ENCODE data around the gene LAX1.

The LAX1 gene

GRCh38 chr1:203765029-203765837 is at the start of gene LAX1:
LAX1 (plus strand) TSS chr1:203765183; CDS start chr1:203765566, 383 bp downstream.
- Mint-ChIP-seq H3K27me3 (no peaks in the 10 kb centered on the region), H3K36me3 (ENCODE audit: insufficient read depth) (peaks cover 19% of the 10 kb centered on the region), H3K9me3 (no peaks in the 10 kb centered on the region), H3K4me1 (peaks cover 63% of the 10 kb centered on the region), H3K4me3 (peak within 1 kb of the TSS; percentile 93), H3K27ac (ENCODE audit: low read depth) (peak within 1 kb of the TSS; percentile 90)
- peak; percentile 37 to 80 for DNase-seq (ENCODE audit: low spot score in 2 of 2)
- peak; percentile 91 for ATAC-seq (replicated peaks; ENCODE audit: extremely low read depth, poor library complexity, severe bottlenecking)

- no peak overlapping the region for H3K27ac Mint-ChIP-seq (ENCODE audit: low read depth)
- no peak overlapping the region for H3K4me3 Mint-ChIP-seq
- DNase-seq (ENCODE audit: low spot score in 2 of 2) (no peak), ATAC-seq (replicated peaks; ENCODE audit: extremely low read depth, poor library complexity, severe bottlenecking) (no peak)
- H3K27me3 Mint-ChIP-seq, result no peaks in the 10 kb centered on the region
- H3K36me3 Mint-ChIP-seq (ENCODE audit: insufficient read depth), result peaks cover 68% of the 10 kb centered on the region
- H3K4me1 Mint-ChIP-seq, result no peaks in the 10 kb centered on the region
- no peaks in the 10 kb centered on the region for H3K9me3 Mint-ChIP-seq
These were observed 47.9 kb upstream of the LAX1 start for GRCh38 chr1:203717120-203717519.

DNA sequence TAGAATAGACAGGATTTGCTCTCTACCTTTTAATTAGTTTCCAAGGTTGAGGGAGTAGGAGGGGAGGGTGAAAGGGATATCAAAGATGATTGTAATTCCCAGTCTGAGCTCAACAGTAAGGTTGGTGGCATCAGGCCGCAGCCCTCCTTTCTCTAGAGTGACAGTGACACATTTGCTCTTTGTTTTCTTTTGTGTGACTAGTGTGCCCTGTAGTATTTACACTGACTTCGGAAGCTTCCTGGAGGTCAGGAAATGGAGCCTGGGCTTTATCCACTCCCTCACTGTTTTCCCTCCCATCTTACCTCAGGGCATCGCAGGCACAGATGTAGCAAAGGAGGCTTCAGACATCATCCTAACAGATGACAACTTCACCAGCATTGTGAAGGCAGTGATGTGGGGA is 44.7 kb upstream of the LAX1 start:
- no peaks in the 10 kb centered on the region for H3K27me3 Mint-ChIP-seq
- H3K36me3 Mint-ChIP-seq (ENCODE audit: insufficient read depth), result peaks cover 69% of the 10 kb centered on the region

DNA sequence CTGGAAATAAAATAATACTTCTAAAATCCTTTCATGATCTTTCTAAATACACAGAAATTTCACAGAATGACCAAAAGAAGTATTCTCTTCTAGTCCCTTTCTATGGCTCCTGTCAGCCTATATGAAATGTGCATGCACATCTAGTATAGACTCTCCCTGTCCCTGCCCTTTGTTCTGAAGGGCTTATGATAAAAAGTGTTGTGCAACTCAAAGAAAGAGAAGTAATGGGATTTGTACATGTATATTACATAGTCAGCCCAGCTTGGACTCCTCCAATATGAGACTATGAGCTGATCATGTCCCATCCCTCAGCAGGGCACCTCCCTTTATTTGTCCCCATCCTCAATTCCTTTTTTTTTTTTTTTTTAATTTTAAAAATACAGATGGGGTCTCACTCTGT is 42.1 kb upstream of the LAX1 start:
- H3K4me1 Mint-ChIP-seq, result no peaks in the 10 kb centered on the region
- ATAC-seq (replicated peaks; ENCODE audit: extremely low read depth, poor library complexity, severe bottlenecking) (no peak), DNase-seq (ENCODE audit: low spot score in 2 of 2) (no peak)
- H3K27ac Mint-ChIP-seq (ENCODE audit: low read depth), result peak overlapping the region; percentile 88
- H3K9me3 Mint-ChIP-seq, result no peaks in the 10 kb centered on the region
- H3K4me3 Mint-ChIP-seq, result no peak overlapping the region
- H3K27me3 Mint-ChIP-seq, result no peaks in the 10 kb centered on the region
- H3K36me3 Mint-ChIP-seq (ENCODE audit: insufficient read depth), result peaks cover 80% of the 10 kb centered on the region

More for the DNA sequence above, 44.7 kb upstream of the LAX1 start:
- Mint-ChIP-seq H3K4me1 (no peaks in the 10 kb centered on the region), H3K9me3 (no peaks in the 10 kb centered on the region), H3K27ac (ENCODE audit: low read depth) (no peak overlapping the region), H3K4me3 (no peak overlapping the region)
- DNase-seq (ENCODE audit: low spot score in 2 of 2) (no peak), ATAC-seq (replicated peaks; ENCODE audit: extremely low read depth, poor library complexity, severe bottlenecking) (no peak)

DNA sequence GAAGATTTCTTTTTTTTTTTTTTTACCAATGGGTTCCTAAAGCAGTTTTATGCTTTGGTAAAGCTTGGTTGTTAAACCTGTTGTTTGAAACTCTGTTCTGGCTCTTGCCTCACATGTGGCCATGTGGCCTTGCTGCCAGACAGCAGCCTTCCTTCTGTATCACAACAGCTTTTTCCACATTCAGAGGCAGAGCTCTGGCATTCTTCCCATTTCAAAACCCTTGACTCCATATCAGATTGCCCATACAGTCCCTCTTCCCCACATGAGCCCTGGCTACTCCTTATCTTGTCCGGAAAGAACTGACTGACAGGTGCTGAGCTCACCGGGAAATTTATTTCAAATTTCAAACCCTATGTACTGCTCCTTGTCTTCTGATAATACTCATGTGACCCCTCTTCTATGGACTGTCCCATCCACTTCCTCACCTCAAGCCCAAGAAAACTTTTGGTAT is 38.5 kb upstream of the LAX1 start:
- H3K36me3 Mint-ChIP-seq (ENCODE audit: insufficient read depth), result peaks cover 85% of the 10 kb centered on the region
- no peaks in the 10 kb centered on the region for H3K9me3 Mint-ChIP-seq
- H3K27ac Mint-ChIP-seq (ENCODE audit: low read depth), result no peak overlapping the region
- H3K4me1 Mint-ChIP-seq, result peaks cover 6% of the 10 kb centered on the region
- no peaks in the 10 kb centered on the region for H3K27me3 Mint-ChIP-seq
- DNase-seq (ENCODE audit: low spot score in 2 of 2) (no peak), ATAC-seq (replicated peaks; ENCODE audit: extremely low read depth, poor library complexity, severe bottlenecking) (no peak)
- H3K4me3 Mint-ChIP-seq, result no peak overlapping the region

DNA sequence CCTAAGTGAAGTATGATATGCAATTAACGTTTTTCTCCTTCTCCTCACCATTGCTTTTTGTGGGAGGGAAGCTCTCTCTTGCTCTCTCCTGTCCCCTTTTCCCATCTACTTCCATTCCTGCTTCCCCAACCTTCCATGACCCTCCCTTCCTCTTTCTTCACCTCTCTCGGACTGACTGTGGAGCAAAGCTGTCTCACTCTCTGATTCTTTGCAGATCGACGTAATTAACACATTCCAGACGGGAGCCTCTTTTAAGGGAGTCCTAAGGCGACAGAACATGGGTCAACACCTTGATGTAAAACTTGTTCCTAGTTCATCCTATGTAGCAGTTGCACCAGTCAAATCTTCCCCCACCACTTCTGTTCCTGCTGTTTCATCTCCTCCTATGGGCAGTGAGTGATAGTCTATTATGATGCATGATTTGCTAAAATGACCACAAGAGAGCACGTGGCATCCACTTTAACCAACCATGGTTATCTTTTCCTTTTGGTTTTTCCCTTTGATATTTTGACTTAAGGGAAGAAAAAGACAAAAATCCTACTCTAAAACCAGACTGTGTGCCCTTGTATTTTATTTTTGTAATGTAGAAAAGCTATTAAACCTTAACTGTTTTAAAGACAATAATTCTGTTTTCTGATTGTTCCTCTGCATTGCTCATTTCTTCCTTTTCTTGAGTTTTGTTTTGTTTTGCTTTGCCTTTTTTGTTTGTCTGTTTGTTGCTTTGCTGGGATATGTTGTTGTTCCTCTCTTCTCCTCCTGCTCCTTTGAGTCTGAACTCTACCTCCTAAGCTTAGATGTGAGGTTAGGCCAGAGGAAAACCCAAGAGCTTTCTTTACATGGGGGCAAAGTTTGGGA is 31.7 kb upstream of the LAX1 start:
- peaks cover 11% of the 10 kb centered on the region for H3K4me1 Mint-ChIP-seq
- H3K27me3 Mint-ChIP-seq, result no peaks in the 10 kb centered on the region
- H3K9me3 Mint-ChIP-seq, result no peaks in the 10 kb centered on the region
- peak overlapping the region; percentile 78 for H3K27ac Mint-ChIP-seq (ENCODE audit: low read depth)
- DNase-seq (ENCODE audit: low spot score in 2 of 2), result no peak
- no peak overlapping the region for H3K4me3 Mint-ChIP-seq
- H3K36me3 Mint-ChIP-seq (ENCODE audit: insufficient read depth), result peaks cover 75% of the 10 kb centered on the region
- no peak for ATAC-seq (replicated peaks; ENCODE audit: extremely low read depth, poor library complexity, severe bottlenecking)

DNA sequence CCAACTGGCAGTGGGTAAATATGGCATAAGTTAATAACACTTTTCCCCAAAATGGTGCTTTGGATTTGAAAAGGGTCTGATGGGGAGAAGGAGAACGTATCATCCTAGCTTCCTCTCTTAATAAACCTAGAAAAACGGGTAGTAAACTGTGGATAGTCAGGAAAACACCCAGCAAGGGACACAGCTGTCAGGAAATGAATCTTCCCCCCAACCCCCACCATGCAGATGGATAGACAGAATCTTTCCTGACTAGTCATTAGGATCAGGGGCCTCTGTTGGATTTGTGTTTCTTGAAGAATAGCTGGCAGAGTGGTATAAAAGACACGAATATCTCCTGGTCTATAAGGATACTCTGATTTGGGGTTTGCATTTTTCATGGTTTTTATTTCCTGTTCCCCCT is 22.5 kb upstream of the LAX1 start:
- H3K4me3 Mint-ChIP-seq, result no peak overlapping the region
- no peak for ATAC-seq (replicated peaks; ENCODE audit: extremely low read depth, poor library complexity, severe bottlenecking)
- no peak overlapping the region for H3K27ac Mint-ChIP-seq (ENCODE audit: low read depth)
- H3K36me3 Mint-ChIP-seq (ENCODE audit: insufficient read depth), result peaks cover 38% of the 10 kb centered on the region
- peaks cover 19% of the 10 kb centered on the region for H3K4me1 Mint-ChIP-seq
- no peaks in the 10 kb centered on the region for H3K27me3 Mint-ChIP-seq
- DNase-seq (ENCODE audit: low spot score in 2 of 2), result no peak
- H3K9me3 Mint-ChIP-seq, result no peaks in the 10 kb centered on the region

DNA sequence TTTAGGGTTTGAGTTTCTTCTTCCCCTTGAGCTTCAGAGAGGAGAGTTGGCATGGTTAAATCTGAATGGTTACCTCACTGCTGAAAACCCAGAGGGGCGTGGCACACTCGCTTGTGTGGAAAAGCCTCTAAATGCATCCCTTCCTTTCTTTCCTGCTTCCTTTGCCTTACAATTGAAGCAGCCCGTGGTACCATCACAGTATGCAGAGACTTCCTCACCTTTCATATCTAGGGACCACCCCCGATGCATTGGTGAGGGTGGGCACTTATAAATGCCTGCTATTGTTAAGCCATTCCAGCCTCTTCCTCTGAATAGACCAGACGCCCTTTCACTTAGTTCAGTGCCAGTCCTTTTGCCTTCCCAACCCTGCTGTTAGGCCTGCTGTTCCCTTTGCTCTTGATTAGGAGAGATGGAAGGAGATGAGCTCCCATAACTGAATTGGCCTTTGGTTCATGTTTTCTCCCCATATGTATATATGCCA is 21.9 kb upstream of the LAX1 start:
- no peak for DNase-seq (ENCODE audit: low spot score in 2 of 2)
- peaks cover 19% of the 10 kb centered on the region for H3K4me1 Mint-ChIP-seq
- no peaks in the 10 kb centered on the region for H3K27me3 Mint-ChIP-seq
- H3K27ac Mint-ChIP-seq (ENCODE audit: low read depth), result peak overlapping the region; percentile 56
- H3K4me3 Mint-ChIP-seq, result no peak overlapping the region
- no peak for ATAC-seq (replicated peaks; ENCODE audit: extremely low read depth, poor library complexity, severe bottlenecking)
- peaks cover 34% of the 10 kb centered on the region for H3K36me3 Mint-ChIP-seq (ENCODE audit: insufficient read depth)
- H3K9me3 Mint-ChIP-seq, result no peaks in the 10 kb centered on the region

DNA sequence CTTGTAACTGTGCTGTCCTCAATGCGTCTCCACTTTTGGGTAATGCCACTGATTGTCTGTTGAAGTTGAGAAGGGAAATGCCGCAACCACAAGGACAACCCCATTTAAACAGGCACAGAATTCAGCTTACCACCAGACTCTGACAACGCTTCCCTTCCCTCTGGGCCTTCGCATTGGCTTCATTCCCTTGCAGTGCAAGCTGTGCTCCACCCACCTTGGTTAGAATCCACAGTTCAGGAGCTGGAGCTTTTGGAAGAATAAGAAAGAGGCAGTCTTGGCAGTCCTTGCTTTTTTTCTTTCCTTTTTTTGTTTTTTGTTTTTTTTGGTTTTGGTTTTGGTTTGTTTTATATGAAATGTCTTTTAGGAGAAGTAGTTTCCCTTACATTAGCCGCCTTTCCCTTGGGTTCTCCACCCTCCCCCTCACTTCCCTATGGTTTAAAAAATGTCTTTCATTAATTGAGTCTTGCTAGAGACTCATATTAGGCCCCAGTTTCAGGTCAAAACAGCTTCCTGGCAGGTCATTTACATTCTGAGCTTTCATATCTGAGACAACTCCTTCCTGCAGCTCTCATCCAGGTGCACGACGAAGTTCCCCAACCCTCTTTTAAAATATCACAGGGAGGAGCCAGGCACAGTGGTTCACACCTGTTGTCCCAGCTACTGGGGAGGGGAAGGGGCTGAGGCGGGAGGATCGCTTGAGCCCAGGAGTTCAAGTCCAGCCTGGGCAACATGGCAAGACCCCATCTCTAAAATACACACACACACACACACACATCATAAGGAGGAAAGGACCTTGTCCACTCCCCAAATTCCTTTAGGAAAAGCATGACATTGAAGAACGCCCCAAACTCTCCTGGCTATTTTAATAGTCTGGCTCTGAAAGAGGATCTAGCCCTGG is 20.7 kb upstream of the LAX1 start:
- peak overlapping the region; percentile 12 for H3K4me3 Mint-ChIP-seq
- peak overlapping the region; percentile 56 for H3K27ac Mint-ChIP-seq (ENCODE audit: low read depth)
- H3K4me1 Mint-ChIP-seq, result peaks cover 19% of the 10 kb centered on the region
- peaks cover 31% of the 10 kb centered on the region for H3K36me3 Mint-ChIP-seq (ENCODE audit: insufficient read depth)
- ATAC-seq (replicated peaks; ENCODE audit: extremely low read depth, poor library complexity, severe bottlenecking), result no peak
- H3K9me3 Mint-ChIP-seq, result no peaks in the 10 kb centered on the region
- H3K27me3 Mint-ChIP-seq, result no peaks in the 10 kb centered on the region
- no peak for DNase-seq (ENCODE audit: low spot score in 2 of 2)

DNA sequence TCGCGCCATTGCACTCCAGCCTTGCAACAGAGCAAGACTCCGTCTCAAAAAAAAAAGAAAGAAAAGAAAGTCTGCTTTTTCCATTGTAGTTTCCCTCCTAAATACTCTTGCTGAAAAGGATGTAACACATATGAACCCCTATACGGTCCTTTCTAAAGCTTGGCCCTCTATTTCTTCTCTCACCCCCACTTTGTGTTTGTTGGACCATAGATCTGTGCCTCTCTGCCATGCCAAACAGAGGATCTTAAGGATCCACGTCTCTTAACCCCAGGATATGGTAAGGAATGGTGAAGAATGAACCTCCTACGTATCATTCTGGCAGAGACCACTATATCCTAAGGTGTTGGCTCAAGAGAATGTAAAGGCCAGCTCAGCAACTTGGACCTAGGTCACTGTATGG is 18.7 kb upstream of the LAX1 start:
- H3K36me3 Mint-ChIP-seq (ENCODE audit: insufficient read depth), result peaks cover 13% of the 10 kb centered on the region
- no peak for ATAC-seq (replicated peaks; ENCODE audit: extremely low read depth, poor library complexity, severe bottlenecking)
- no peak for DNase-seq (ENCODE audit: low spot score in 2 of 2)
- no peak overlapping the region for H3K4me3 Mint-ChIP-seq
- H3K27me3 Mint-ChIP-seq, result no peaks in the 10 kb centered on the region
- H3K9me3 Mint-ChIP-seq, result no peaks in the 10 kb centered on the region
- no peak overlapping the region for H3K27ac Mint-ChIP-seq (ENCODE audit: low read depth)
- H3K4me1 Mint-ChIP-seq, result peaks cover 19% of the 10 kb centered on the region

- Mint-ChIP-seq H3K27me3 (no peaks in the 10 kb centered on the region), H3K4me1 (peaks cover 24% of the 10 kb centered on the region), H3K4me3 (no peak overlapping the region), H3K36me3 (ENCODE audit: insufficient read depth) (peaks cover 7% of the 10 kb centered on the region), H3K27ac (ENCODE audit: low read depth) (no peak overlapping the region), H3K9me3 (no peaks in the 10 kb centered on the region)
- ATAC-seq (replicated peaks; ENCODE audit: extremely low read depth, poor library complexity, severe bottlenecking) (no peak), DNase-seq (ENCODE audit: low spot score in 2 of 2) (no peak)
These were observed 13.9 kb upstream of the LAX1 start for GRCh38 chr1:203751051-203751450.
